Cerebellar cortex (tissue), 1 donor: ENCODE results near the gene SLC6A8.
"Not testable (repeated sequence)": the region's sequence is repeated elsewhere in the genome, so short reads cannot be mapped to it uniquely, and the experiment has no call there.

Experiments
- DNase-seq: peaks from one replicate; pipeline ENCODE4 v3.0.0-alpha.2; 2015; ENCODE audit warnings: low spot score

SLC6A8 gene

DNA sequence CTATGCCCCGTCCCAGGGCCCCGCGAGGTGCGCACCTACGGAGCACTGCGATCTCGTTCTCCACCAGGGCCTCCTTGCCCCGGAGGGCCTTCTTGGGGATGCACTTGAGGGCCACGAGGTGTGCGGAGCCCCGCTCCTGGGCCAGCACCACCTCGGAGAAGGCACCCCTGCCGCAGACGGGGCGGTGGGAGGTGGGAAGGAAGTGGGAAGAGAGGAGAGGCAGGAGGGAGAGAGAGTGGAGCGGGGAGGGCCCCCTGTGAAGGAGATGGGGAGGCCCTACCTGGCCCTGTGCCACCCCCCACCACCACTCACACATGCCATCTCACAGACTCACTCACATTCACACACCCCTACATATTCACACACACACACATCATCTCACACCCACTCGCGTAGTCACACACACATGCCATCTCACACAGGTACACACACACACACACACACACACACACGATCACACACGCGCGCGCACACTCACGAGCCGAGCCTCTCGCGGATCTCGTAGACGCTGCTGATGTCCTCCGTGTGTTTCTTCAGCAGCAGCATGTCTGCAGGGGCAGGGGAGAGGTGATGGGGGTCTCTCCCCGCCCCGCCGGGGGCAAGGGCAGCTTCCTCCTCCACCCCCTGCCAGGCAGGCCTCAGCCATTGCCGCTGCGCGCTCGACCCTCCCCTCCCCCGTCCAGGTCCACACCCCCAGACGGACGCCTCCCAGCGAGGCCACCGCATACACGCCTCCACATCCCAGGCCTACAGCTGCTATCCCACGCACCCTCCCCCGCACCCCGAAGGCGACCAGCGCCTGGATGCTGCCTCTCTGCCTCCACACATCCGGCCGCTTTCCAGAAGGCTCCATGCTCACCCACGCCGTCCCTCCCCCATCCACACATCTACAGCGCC lies 14.9 kb upstream of the SLC6A8 start:
- DNase-seq, result no peak

DNA sequence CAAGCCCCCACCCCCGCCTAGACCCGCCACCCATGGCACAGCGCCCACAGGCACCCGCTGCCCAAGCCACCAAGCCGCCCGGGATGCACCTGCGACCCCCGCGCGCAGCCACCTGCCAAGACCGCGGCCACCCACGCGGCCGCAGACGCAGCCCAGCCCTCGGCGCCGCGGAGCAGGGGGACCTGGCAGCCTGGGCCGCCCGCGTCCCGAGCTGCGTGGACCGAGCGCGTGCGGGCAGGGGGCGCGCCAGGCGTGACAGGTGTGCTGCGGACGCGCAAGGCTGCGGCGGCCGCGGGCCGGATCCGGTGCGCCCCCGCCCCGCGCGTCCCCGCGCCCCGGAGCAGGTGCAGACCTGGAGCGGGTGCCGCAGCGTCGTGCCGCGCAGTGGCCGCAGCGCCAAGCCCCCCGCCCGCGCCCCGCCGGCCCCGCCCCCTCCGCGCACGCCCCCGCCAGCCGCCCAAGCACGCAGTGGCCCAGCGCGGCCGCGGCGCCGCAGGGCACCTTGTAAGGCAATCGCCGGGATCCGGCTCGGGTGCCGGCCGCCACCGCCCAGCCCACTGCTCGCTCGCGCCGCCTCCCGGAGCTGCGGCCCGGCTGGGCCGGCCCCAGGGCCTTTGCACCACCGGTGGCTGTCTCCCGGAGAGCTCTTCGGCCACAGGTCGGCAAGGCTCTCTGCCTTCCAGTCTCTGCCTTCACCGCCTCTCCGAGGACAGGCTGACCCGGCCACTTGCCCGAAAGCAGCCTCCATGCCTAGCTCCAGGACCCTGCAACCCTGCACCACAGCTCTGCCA lies 14.1 kb upstream of the SLC6A8 start, which contains the start of gene PNCK:
Gene PNCK (minus strand): TSS at position 386 of the 791 bp plus-strand sequence. CDS start 737 bp downstream, outside the sequence.
- DNase-seq, result no peak

DNA sequence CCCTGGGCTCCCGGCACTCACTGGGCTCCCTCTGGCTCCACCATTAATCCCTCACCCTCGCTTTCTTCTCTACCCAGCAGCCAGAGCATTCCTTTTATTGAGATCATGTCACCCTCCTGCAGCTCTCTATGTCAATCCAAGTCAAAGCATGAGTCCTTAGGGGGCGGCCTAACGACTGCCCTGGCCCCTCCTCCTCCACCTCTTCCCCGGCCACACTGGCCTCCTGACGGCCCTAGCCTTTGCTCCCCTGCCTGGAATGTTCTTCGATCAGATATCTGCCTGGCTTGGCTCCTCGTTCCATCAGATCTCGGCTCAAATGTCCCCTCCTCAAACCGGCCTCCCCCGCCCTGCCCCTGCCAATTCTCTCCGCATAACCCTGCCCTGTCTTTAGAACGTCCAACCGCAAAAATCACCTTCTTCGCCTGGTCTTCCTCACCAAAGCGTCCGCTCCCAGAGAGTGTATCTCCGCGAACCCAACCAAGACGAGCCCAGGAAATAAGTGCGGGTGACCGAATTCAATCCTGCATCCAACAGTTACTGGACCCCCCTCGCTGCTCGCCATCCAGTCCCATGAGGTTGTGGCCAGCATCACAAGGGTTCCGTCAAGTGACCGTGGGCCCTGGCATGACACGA lies 13.4 kb upstream of the SLC6A8 start:
- no peak for DNase-seq

DNA sequence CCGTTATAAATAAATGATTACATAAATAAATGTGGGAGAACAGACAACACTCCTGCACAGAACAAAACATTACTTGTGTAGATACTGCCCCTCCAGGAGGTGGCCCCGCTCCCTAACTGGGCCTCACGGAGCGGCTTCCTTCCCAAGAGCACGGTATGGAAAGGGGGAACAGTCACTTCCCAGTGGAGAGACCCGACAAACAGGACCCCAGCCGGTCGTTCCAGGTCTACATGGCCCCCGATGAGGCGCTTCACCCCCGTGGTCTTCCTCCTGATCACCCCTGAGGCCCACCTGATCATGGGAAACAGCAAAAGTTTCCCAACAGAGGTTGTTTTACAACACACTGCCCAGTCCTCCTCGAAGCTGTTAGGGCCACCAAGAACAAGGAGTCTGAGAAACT lies 6.6 kb upstream of the SLC6A8 start:
- no peak for DNase-seq

DNA sequence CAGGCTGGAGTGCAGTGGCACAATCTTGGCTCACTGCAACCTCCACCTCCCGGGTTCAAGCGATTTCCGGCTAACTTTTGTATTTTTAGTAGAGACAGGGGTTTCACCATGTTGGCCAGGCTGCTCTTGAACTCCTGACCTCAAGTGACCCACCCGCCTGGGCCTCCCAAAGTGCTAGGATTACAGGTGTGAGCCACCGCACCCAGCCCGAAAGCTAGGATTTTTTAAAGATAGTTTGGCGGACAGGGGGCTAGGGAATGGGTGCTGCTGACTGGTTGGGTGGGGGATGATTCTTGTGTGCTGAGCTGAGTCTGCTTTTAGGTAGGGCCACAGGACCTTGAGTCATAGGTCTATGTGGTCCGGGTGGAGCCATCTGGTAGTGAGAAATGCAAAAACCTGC lies 4.2 kb upstream of the SLC6A8 start:
- DNase-seq, result not testable (repeated sequence)

DNA sequence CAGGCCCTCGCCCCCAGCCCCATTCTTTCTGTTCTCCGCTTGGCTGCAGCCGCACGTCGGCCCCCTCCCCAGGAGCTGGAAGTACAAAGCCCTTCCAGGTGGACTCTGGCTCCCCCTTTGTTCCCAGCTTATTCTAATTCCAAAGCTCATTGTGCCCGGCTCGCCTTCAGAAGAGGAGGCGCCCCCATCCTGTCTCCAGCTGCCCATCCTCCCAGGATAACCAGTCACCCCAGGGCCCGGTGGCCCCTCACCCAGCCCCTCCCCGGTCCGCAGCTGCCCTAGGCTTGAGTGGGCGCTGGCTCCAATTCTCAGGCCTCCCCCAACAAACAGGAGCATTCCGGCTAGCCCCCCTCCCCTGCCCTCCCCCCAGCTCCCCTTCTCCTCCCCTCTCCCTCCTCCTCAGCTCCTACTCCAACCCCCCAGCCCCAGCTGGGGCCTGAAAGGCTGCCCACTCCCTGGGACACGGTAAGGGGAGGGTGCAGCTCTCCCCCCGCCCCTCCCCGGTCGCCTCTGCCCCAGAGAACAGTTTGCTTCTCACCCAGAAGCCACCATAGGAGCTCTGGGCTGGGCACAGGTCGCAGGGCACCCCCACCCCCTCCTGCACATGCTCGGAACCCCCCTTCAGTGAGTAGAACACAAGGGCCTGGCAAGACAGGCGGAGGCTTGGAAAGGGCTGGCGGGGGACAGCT lies 3.1 kb upstream of the SLC6A8 start:
- DNase-seq, result no peak

DNA sequence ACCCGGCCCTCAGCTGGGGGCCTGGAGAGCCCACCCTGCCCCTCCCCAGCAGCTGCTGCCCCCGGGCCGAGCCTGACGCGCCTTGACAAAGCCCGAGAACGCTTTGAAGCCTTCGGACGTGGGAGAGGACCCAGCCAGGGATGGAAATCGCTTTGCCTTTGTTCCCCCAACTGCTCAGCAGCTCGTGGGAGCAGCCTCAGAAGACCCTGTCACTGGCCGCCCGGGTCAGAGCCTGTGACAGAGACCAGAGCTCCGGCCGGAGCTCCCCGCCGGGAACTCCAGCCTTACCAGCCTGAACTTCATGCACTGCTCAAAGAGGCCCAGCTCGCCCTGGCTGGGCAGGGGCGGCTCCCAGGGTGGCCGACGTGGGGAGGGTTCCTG lies 2.6 kb upstream of the SLC6A8 start:
- no peak for DNase-seq

DNA sequence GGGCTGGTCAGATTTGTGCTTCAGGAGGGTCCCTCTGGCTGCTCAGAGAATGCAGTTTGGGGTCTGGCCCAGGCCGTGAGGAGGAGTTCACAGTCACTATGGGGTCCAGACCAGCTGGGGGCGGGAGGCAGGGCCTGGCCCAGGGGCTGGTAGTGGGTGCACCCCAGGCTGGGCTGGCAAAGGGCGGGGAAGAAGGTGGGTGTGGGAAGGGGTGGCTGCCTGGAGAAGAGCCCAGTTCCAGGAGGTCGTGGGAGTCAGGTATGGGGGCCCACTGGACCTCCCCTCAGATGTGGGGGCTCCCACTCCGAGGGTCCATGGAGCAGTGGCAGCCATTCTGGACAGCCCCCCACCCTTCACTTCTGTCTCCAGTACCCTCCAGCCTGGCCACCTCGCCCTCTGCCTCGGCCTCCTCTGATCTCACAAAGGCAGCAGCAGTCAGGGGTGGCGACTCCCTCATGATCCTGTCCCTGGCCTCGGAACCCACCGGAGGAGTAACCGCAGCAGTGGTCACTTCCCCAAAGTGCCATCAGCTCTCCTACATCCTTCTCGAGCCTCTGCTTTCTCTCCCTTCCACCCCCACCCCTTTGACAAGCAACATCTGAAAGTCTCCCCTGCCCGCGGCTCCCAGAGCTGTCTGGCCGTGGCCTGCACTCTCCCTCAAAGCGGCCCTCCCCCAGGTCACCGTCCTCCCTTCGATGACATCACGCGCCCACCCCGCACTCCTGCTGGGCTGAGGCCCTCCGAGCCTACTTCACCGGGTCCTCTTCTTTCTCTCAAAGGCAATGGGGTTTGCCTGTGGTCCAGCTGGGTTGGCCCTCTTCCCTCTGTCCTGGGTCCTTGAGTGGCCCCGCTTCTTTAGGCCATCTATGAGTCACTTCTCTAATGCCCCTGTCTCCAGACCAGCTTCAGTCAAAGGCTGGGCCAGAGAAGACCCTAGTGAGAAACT lies 1.7 kb upstream of the SLC6A8 start:
- DNase-seq, result no peak

DNA sequence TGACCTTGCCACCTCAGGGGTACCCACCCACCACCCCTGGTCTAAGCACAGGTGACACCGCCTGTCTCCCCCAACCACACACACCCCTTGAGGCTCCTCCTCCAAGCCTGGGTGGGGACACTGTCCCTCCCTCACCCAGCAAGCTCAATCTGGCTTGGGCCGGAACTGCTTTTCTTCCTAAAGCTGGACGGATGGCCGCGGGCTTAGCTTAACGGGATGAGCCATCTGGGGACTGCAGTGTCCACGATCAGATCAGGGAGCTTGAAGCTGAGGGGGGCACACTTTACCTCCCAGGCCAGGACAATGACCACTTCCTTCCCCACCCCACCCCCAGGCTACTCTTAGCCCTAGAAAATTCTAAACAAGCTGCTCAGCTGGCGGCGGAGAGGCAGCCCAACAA lies 1.0 kb upstream of the SLC6A8 start:
- DNase-seq, result no peak

DNA sequence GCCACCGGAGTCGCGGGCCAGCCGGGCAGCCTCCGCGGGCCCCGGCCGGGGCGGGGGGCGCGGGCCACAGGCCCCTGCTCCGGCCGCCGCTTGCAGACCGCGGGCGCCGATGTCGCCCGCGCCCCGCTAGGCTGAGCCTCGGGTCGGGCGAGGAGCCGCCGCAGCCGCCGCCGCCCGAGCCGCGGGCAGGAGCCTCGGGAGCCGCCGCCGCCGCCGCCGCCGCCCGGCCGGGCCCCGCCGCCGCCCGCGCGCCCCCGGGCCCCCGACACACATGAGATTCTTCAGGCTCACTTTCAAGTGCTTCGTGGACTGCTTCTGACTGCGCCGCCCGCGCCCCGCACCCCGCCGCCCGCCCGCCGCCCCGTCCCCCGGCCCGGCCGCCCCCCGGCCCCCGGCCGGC lies 345 bp downstream of the SLC6A8 start:
- DNase-seq, result no peak

DNA sequence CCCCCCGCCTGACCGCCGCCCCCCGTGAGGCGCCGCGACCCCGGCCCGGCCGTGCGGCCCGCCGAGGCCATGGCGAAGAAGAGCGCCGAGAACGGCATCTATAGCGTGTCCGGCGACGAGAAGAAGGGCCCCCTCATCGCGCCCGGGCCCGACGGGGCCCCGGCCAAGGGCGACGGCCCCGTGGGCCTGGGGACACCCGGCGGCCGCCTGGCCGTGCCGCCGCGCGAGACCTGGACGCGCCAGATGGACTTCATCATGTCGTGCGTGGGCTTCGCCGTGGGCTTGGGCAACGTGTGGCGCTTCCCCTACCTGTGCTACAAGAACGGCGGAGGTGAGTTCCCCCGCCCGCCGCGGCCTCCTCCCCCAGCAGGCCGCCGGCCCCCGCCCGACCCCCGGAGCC lies 780 bp downstream of the SLC6A8 start:
- no peak for DNase-seq

DNA sequence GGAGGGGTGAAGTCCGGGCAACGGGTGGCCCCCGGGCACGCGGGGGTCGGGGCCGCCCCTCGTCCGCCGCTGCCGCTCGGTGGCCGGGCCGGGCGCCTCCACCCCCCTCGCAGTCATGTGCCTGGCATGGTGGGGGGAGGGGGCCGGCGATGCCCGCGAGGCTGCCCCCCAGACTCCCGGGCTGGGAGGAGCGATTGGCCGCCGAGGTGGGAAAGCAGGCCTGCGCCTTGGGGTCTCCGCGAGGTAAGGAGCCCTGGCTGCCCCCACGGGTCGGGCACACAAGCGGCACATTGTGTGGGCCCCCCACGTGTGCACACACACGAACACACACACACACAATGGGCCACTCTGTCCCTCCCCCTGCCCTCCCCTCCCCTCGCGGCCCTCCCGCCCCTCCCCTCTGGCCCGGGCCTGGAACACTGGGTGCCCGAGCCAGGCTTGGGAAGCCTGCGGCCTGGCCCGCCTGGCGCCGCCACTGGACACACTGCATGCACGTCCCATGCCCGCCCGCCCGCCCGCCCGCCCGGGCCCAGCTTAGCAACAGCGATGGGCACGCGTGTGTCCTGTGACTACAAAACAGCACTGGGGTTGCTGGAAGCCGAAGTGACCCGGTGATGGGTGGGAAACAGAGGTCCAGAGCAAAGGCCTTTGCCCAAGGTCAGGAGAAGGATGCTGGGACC lies 1.3 kb downstream of the SLC6A8 start:
- DNase-seq, result no peak

DNA sequence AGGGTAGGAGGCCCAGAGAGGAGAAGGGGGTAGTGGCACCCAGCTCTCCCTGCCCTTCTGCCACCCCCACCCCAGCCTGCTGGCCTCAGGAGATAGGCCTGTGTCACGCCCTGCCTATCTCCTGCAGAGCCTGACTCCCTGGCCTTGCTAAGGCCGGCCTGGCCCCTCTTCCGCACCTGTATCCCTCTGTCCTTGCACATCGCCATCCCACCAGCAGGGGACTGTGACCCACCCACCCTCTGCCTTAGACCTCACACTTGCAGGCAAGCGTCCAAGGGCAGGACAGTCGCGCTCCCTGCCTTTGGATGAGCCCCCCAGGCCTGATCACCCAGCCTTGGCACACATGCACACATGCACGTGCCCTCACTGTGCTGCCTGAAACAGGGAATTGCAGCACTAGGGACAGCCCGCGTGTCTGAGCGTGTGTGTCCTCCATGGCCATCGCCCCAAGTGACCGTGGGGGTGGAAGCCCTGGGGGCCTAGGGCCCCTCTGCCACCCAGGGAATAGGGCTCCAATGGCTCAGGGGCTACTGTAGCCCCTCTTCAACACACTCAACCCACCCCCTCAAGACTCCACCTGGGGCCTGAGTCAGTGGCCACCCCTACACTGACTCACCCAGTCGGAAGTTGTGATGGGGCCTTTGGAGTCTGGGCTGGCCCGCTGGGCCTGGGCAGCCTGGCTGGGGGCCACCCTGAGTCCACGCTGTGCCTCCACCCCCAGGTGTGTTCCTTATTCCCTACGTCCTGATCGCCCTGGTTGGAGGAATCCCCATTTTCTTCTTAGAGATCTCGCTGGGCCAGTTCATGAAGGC lies 2.1 kb downstream of the SLC6A8 start:
- no peak for DNase-seq

DNA sequence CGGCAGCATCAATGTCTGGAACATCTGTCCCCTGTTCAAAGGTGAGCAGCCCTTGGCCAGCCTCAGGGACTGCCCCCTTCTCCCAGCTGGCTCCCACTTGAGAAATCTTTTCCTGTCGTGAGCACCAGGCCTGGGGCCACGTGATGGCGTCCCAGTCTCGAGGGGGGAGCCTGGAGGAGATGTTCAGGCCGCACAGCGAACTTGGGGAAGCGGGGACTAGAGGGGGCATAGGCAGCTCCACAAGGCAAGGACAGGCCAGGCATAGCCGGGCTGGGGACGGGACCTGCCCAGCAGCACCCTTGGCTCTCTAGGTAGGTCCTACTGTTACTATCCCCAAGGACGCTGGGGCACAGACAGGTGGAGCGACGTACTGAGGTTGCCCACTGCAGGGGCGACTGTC lies 2.7 kb downstream of the SLC6A8 start:
- no peak for DNase-seq

DNA sequence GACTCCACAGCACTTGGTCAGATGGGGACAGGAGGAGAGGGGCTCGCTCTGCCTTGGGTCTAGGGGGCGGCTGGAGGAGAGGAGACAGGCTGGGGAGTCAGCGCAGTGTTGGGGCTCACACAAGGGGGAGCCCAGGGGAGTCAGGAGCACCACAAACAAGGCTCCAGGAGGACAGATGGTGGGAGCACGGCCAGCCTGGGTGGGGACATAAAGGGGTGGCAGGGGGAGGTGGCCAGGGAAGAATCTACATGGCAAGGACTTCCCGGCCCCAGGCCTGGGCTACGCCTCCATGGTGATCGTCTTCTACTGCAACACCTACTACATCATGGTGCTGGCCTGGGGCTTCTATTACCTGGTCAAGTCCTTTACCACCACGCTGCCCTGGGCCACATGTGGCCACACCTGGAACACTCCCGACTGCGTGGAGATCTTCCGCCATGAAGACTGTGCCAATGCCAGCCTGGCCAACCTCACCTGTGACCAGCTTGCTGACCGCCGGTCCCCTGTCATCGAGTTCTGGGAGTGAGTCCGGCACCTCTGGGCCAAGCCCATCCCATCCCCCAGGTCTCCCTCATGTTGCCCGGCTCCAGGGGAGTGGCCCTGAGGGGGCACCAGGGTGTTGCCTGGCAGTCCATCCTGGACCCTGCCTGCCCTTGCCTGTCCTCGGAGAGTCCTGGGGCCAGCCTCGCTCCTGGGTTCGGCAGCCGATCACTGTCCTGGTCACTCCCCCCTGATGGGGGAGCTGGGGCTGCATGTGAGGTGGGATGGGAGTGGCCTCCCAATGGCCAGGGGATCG lies 3.5 kb downstream of the SLC6A8 start:
- not testable (repeated sequence) for DNase-seq

DNA sequence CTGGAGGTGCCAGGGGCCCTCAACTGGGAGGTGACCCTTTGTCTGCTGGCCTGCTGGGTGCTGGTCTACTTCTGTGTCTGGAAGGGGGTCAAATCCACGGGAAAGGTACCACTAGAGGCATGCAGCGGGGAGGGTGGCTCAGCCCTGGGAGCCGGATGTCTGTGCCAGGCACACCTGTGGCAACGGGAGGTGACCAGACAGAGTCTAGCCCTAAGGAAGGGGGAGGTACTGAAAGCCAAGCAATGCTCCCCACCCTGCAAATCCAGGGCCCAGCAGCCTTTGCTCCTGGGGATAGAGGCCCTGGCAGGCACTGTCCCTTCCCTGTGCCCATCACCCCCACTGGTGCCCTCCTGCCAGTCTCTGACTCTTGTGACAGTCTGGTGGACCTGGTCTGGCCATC lies 4.3 kb downstream of the SLC6A8 start:
- DNase-seq, result no peak

DNA sequence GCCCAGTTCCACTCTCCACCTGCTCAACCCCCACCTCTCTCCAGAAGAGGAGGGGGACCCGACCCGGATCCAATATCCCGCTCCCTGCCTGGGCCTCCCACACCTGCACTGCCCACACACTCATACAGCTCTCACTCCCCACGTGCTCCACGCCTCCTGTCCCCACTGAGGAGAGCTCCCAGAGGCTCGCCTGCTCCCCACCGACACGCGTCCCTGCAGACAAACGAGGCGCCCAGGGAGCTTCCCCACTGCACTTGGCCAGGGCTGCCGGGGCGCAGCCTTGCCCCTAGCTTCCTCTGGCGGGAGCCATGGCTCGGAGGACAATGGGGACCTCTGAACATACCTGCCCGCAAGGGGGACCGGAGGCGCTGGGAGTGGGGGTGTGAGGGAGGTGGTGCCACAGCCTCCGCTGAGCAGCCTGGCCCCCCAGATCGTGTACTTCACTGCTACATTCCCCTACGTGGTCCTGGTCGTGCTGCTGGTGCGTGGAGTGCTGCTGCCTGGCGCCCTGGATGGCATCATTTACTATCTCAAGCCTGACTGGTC lies 5.0 kb downstream of the SLC6A8 start:
- no peak for DNase-seq
